Fibroblast of skin of scalp (primary cell): ENCODE measurements around the gene FNBP1.
A peak's percentile ranks its signal among the peaks of the same experiment; 100 is the strongest.
"Not testable (repeated sequence)": the region's sequence is repeated elsewhere in the genome, so short reads cannot be mapped to it uniquely, and the experiment has no call there.

ENCODE experiments used
- DNase-seq: peaks from one replicate; pipeline ENCODE4 v3.0.0-alpha.2; 2013

Gene FNBP1

DNA sequence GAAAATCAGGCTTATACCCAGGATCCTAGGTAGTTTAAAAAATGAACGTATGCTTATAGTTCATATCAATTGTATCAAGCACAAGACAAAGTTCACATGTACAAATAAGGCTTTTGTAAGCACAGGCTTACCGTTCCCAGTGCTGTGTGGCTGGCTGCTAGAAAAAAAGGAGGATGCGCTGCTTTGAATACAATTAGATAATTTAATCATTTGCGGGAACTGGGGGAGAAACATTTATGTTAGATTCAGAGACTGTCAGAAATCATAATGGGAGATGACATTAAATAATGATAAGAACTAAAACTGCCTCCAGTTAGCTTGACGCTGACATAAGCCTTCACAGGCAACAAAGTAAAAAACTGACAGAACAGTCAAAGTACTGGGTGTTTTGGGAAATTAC, 93.2 kb downstream of the FNBP1 start:
- DNase-seq: no peak

GRCh38 chr9:129948626-129949025, 94.4 kb downstream of the FNBP1 start:
- DNase-seq: not testable (repeated sequence)

- DNase-seq: no peak
Observed at GRCh38 chr9:129946246-129946995, 96.6 kb downstream of the FNBP1 start.

GRCh38 chr9:129945314-129945713, 97.7 kb downstream of the FNBP1 start:
- peak; percentile 81 for DNase-seq

DNA sequence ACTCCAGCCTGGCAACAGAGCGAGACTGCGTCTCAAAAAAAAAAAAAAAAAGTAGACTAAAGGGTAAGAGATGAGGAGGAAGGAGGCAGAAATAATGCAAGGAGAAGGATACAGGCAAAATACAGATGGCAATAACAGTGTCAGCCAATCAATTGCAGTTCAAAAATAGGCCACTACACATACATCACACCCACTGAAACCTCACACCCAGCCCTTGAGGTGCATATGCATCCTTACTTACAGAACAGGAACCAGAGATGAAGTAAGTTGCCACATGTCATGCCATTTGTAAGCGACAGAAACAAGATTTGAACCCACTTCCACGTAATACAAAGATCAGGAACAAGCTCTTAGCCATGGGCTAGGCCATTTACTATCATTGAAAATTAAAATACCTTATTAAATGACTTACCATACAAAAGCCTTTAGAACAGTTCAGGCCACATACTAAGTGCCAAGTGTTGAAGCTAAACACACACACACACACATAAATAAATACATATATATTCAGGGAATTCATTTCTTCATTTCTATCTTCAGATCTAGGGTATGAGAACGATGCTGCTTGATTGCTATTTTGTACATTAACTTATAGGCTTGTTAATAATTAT, 98.4 kb downstream of the FNBP1 start:
- no peak for DNase-seq

DNA sequence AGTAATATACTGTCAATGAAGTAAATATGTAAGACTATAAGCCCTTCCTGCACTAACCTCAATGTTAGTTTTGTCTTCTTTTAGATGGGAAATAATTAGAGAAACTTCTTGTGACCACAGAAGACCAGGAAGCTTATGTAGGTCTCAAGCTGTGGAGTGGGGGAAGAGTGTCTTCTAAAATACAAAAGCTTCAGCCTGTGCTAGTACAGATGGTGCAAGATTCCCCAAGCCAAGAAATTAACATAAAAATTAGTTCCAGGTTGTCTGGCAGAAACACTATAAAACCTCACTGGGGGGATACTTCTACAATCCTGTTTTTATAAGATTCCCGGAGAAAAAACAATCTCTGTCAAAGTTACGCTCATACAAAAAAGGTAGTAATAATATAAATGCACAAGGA, 103.6 kb downstream of the FNBP1 start:
- peak; percentile 66 for DNase-seq

- DNase-seq: peak; percentile 91
Observed at GRCh38 chr9:129938291-129938979, 104.6 kb downstream of the FNBP1 start.

GRCh38 chr9:129937879-129938278, 105.1 kb downstream of the FNBP1 start:
- not testable (repeated sequence) for DNase-seq

DNA sequence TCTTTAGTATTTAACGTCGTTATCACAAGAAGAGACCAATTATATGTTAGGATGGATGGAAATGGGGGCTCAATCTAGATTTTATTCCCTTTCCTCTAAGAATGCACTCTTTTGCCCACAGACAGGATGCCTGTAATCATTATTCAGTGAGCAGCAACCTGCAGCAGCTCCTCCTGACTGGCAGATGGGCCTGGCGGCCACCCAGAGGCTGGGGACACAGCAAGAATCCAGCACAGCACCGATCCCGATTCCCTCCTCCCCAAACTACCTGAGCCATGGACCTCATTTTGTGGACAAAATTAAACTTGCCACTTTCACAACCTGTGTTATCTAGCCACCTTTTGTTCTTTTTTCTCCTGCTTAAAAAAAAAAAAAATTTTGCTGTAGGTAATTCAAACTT, 106.8 kb downstream of the FNBP1 start:
- DNase-seq: no peak

GRCh38 chr9:129934780-129935179, 108.2 kb downstream of the FNBP1 start:
- DNase-seq: no peak

DNA sequence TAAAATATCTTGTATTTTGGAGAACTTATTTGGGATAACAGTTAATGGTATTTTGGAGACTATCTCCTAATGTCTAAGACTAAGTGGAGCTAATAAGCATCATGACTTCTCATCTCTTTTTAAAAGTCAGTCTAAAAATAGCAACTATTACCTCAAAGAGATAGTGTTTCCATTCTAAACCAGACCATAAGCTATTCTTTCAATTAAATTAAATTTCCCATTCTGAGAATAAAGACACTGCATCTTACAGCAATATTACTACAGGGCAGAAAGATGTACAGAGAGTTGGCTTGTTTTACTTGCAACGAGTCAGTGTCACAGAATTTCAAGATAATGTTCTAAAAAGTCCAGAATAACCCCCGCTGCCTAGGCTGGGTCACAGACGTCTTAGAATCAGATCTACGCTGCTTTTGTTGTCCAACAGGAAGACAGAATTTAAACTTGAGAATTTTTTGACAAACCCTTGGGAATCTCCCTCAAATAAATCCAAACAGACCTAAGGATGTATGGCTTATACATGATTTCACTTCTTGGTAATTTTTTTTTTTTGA, 108.9 kb downstream of the FNBP1 start:
- peak; percentile 38 for DNase-seq

GRCh38 chr9:129933185-129934040, 109.6 kb downstream of the FNBP1 start:
- DNase-seq: peak; percentile 76

GRCh38 chr9:129932303-129933151, 110.5 kb downstream of the FNBP1 start:
- DNase-seq: peak; percentile 23

GRCh38 chr9:129930743-129931142, 112.2 kb downstream of the FNBP1 start:
- no peak for DNase-seq

DNA sequence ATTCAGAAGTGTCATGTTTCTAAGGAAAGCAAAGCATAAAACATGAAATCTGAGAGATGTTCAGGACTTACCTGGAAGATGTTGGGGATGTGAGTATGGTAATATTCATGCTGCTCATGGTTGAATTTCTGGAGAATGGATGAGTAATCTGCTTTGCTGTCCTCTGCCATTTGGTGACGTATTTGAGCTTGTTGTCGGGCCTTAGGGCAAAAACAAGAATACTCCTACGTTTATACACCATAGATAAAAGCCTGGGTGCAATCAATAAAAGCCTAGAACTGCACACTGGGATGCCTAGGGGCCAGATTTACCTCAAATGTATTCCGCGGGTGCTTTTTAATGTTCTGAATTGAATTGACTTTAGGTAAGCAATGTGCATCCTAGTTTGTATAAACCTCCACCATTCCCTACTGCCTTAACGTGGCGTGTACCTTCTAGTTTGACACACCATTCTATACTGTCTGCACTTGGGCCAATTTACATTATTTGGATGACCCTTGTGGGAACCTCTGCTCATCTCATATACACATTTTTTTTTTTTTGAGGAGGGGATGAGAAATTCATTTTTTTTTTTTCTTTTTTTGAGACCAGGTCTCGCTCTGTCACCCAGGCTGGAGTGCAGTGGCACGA, 113.4 kb downstream of the FNBP1 start:
- DNase-seq: no peak

DNA sequence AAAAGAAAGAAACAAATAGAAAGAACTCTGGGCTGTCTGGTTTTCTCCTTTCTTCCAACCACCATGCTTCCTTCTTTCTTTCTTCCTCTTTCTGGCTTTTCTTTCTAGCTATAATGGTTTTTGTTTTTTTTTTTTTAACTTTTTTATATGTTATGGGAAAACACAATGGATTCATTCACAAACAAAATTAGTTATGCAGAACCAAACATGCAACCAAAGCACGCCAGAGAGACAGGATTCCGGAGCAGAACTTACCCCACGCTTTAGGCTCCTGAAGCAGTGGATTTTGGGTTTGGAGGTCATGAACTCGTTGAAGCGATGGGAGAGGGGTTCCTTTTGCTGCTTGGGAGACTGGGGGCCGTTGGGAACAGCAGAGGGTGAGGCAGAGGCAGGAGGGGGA, 119.4 kb downstream of the FNBP1 start:
- no peak for DNase-seq

DNA sequence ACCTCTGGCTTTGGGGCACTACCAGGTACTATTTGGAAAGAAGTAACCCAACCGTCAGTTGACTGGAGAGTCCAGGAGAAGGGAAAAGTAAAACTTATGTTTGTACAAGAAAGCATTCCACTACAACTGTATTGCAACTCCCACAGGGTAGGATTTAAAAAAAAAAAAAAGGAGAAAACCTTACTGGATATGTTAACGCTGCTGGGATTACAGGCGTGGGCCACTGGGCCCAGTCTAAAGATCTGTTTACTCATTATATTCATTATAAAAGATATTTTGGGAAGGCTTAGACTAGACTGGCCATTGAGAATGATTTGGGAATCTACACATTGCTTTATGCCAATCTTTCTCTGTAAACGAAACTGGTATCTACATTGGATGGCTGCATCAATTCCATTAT, 121.1 kb downstream of the FNBP1 start:
- no peak for DNase-seq

DNA sequence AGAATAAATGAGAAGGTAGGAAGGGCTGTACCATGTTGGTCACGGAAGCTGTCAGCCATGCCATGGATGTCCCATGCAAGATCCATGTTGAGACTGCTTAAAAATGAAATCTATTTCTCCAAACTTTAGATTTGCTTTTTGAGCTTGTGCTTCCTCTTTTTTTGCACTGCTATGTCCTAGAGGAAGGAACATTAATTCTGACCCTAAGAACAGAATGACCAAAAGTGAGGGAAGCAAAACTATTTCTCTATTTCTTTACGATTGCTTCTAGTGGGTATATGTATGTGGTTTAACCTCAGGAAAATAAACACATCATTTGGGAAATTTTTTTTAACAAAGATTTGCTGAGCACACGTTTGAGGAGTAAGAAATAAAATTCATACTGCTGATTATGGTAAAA, 123.1 kb downstream of the FNBP1 start:
- no peak for DNase-seq

DNA sequence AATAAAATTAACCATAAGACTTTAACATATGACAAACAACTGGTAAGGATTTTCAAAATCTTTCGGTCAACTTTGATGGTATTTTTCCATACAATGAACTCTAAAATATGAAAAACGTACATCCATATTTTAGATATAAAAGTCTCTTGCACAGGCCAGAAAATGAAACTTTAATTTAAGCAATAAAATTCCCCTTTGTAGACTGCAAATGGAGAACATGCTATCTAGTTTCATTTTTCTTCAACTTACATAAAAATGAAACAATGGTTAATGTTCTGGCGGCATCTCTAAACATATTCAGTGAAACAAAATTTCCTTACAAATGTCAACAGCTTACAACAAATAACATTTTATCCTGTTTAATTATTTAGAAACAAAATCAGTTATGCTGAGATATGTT, 123.7 kb downstream of the FNBP1 start:
- no peak for DNase-seq

DNA sequence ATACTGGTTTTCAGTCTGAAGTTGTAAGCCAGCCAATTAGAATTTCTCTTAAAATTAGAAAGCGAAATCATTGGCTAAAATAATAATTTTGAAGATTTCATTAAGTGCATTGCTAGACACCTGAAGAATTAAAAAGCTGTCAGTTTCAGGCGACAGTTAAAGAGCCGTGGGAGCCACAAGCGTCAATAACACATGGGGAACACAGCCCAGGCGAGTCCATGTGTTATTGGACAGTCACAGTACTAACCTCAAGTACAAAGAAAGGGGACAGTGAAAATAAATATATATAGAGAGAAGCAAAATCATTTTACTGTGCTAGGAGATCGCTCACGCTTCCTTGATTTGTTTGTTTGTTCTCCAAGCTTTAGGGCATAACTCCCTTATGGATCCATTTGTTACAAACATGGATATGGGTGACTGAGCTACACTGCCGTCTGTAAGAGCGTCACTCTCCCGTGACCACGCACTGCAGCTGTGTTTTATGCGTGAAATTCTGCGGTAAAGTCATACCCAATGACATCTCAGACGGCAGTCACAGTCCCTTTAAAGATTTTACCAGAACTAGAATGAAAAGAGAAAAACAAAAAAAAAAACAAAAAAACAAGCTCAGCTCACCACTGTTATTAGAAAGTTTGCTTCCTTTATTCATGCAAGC, 124.6 kb downstream of the FNBP1 start:
- no peak for DNase-seq

DNA sequence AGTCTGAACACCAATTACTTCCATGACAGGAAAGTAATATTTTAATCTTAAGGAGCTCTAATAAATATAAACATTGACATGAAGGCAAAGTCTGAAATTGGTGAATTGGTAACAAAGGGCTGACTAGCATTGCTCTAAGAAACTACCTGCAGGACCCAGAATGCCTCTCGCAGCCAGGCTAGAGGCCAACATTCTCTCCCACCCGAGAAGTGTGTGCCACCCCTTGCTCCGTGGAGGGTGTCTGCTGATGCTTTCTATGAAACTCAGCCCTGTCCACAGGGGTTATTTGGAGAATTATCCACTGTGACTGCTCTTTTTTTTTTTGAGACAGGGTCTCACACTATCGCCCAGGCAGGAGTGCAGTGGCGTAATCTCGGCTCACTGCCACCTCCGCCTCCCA, 126.3 kb downstream of the FNBP1 start:
- DNase-seq: no peak
